ENCODE measurements around the gene RABGAP1L.
"Not testable (repeated sequence)": the region's sequence is repeated elsewhere in the genome, so short reads cannot be mapped to it uniquely, and the experiment has no call there.

The RABGAP1L gene

DNA sequence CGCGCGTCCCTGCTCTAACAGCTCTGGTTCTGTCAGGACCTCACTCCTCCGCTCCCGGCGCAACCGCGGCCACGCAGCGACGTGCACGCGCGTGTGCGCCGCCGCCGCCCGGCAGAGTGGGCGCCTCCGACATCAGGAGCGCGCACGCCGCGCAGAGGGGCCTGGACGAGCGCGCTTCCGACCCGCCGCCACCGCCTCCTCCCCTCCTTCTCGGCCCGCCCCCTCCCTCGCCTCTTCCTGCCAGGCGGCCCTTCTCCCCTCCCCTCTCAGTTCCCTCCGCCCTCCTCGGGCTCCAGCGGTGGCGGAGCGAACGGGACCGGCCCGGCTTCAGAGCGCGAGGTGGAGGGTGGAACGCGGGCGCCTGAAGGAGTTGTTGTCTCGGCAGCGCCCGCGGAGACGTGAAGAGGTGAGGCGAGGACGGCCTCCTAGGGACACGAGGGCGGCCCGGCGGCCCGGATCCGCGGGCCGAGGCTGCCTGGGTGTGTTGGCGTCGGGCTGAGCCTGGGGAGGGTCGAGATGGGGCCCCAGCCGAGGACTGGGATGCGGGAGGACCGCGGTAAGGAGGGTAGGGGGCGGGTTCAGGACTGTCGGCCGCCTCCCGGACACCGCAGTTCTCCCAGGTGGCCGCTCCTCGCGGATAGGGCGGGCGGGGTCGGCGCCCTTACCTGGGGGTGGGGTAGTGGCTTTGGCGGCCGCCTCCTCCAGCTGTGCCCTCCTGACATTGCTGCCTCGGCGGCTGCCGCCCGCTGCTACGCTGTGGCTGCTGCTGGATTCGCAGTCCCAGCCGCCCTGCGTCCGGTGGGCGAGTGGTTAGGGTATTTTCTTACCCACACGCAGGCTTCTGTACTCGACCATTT, at the start of gene RABGAP1L:
Gene RABGAP1L (plus strand): TSS at position 269 of the 857 bp plus-strand sequence.
- intact Hi-C loops (cut with DNase I): loop anchor here (2.0 to 5.0 kb wide), 2 partner anchors 137 to 291 kb away; partner anchors contain the start of genes RC3H1 and ZBTB37
- DNase-seq: peak; percentile 77 to 98 (median 88)

DNA sequence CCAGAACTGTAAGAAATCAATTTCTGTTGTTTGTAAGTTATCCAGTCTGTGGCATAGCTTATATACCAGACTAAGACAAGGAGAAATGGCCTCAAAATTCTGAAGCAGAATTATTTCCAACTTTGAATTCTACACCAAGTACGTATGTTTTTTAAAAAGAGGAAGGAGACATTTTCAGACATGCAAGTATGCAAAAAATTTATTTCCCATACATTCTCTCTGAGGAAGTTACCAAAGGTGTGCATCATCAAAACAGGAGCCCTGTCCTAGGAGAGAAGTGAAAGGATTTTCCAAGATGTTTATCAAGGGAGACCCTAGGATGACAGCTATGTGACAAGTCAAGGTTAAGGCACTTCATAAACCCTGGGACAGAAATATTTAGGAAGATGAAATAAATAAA, 49.3 kb upstream of the RABGAP1L start:
- intact Hi-C loops (cut with DNase I): no loop called here

DNA sequence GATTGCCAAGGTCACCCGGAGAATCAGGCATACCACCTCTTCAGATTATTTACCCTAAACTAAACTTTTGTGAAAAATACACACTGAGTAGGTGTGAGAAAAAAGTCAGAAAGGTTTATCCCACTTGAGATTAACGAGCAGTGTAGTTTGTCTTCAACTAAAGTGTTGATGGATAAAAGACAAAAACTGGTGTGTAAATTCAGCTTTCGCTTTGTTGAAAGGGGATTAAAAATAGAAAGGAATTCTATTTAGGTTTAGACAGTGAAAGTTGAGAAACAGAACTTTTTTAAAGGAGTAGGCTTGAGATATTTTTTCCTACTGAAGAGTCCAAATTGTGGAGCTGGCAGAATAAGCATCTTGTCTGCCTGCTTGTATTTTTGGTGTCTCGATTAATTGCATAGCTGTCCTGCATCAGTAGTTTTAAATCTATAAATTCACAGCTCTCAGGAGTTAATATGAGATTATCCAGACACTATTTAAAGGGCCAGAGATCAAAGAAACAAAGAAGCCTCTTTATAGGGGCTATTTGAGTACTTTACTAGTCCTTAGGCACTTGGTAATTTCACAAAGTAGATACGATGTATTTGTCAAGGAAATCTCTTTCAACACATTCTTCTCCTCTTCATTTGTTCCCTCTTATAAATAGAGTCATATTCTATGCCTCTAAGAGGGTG, 46.7 kb upstream of the RABGAP1L start:
- no peak for DNase-seq
- intact Hi-C loops (cut with DNase I): no loop called here

More for the DNA sequence above, 49.3 kb upstream of the RABGAP1L start:
- no peak for DNase-seq

DNA sequence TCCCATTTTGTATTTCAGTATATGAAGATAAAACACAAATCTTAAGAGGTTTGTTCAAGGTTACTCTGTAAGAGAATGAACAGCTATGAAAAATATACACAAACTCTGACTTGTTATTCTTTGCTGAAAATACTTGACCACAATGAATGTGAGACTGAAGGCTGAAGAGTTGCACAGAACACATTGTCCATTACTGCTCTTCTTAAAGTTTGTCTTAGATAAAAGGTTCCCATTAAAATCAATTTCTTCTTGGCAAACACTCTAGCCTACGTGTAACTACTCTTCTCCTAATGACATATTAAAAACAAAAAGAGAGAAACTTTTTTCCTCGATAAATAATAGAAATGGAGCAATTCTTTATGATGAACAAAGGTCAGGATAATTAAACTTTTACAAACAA, 45.2 kb upstream of the RABGAP1L start:
- intact Hi-C loops (cut with DNase I): no loop called here
- no peak for DNase-seq

DNA sequence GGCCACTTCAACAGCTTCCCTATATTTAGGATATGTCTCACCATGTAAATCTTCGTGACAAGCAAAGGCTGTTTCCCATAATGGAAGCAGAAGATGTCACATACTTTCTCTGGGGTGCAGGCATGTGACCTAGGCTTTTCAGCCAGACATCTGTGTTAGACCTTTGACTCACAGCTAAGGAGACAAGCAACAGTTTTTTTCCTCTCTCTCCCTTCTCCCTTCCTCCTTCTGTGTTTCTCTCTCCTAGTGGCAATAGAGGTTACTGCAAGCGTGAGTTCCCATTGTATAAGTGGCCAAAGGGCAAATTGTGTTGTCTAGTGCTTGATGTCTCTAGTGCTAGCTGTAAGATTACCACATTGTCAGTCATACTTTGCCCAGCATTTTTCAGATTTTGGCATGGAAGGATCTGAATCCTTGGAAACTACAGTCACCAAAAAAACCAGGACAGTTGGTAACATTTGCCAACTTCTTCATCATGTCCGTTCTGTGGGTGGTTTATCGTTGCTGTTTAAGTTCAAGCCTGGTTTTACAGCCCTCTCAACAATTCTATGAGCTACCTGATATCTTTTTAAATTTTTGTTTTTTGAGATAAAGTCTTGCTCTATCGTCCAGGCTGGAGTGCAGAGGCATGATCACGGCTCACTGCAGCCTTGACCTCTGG, 44.4 kb upstream of the RABGAP1L start:
- intact Hi-C loops (cut with DNase I): no loop called here
- DNase-seq: no peak

DNA sequence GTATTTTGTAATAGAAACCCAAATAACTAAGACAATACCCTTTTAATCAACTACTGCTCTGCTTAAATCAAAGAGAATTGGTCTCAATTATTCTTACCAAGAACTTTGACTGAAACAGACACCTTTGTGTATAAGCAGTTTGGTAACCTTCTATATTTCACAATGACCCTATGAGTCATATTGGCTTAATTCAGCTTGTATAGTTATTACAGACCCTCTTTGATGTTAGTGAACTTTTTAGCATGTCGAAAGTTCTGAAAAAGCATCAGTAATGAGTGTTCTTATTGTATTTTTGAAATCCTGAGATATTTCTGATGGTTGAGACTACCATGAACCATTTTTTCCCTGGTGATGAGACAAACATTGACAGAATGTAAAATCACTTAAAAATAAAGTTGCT, 43.3 kb upstream of the RABGAP1L start:
- intact Hi-C loops (cut with DNase I): no loop called here
- DNase-seq: no peak

DNA sequence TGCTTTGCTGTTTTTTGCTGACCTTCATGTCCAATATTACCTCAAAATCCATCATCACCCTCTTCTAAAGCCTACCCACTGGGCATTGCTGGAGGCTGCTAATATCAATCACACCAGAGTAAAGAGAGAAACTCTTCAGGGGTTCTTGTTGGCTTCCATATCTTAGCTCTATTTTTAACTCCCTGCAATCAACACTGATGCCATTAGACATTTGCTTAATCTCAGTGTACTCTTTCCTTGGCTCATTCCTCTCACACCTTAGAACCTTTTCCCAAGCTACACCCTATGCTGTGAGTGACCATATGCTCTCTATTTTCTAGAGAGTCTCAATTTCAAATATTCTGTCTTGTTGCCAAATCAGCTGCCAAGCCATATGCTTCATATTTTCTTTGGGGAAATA, 40.6 kb upstream of the RABGAP1L start:
- DNase-seq: no peak
- intact Hi-C loops (cut with DNase I): no loop called here

DNA sequence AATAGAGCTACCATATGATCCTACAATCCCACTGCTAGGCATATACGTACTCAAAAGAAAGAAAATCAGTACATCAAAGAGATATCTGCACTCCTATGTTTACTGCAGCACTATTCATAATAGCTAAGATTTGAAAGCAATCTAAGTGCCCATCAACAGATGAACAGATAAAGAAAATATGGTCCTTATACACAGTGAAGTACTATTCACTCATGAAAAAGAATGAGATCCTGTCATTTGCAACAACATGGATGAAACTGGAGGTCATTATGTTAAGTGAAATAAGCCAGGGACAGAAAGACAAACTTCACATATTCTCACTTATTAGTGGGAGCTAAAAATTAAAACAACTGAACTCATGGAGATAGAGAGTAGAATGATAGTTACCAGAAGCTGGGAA, 37.0 kb upstream of the RABGAP1L start:
- intact Hi-C loops (cut with DNase I); DNase-seq: not testable (repeated sequence)

DNA sequence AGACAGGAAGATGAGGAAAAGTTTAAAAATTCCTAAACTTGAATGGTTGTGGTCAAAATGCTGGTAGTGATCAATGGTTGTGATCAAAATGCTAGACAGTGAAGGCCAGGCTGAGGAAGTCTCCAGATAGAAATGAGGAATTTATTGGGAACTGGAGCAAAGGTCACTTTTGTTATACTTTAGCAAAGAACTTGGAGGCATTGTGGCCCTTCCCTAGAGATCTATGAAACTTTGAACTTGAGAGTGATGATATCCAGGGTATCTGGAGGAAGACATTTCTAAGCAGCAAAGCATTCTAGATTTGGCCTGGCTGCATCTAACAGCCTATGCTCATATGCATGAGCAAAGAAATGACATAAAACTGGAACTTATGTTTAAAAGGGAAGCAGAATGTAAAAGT, 35.5 kb upstream of the RABGAP1L start:
- intact Hi-C loops (cut with DNase I): no loop called here
- DNase-seq: no peak

DNA sequence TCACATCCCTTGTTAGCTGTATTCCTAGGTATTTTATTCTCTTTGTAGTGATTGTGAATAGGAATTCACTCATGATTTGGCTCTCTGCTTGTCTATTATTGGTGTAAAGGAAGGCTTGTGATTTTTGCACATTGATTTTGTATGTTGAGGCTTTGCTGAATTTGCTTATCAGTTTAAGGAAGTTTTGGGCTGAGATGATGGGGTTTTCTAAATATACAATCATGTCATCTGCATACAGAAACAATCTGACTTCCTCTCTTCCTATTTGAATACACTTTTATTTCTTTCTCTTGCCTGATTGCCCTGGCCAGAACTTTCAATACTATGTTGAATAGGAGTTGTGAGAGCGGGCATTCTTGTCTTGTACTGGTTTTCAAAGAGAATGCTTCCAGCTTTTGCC, 32.1 kb upstream of the RABGAP1L start:
- intact Hi-C loops (cut with DNase I); DNase-seq: not testable (repeated sequence)

DNA sequence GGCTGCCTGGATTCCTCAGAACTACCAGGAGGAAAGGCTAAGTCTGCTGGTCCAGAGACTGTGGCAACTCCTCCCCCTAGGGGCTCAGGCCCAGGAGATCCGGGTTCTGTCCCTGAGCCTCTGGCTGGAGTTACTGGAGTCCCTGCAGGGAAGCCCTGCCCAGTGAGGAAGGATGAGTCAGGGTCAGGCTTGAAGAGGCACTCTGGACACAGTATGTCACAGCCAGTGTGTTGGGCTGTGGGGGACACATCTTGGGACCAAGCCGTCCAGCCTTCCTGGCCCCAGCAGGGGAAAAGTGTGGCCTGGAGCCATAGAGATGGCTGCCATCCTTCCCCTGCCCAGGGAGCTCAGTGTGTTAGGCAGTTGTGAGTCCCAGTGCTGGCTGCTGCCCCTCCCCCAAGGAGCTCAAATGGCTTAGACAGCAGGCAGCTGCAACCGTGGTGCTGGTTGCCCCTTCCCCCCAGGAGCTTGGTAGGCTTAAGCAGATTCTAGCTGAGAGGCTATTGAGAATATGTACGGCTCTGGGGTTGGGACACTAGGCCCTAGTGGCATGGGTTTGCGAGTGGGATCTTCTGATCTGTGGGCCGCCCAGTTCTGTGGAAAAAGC, 28.2 kb upstream of the RABGAP1L start:
- intact Hi-C loops (cut with DNase I): no loop called here
- DNase-seq: no peak

DNA sequence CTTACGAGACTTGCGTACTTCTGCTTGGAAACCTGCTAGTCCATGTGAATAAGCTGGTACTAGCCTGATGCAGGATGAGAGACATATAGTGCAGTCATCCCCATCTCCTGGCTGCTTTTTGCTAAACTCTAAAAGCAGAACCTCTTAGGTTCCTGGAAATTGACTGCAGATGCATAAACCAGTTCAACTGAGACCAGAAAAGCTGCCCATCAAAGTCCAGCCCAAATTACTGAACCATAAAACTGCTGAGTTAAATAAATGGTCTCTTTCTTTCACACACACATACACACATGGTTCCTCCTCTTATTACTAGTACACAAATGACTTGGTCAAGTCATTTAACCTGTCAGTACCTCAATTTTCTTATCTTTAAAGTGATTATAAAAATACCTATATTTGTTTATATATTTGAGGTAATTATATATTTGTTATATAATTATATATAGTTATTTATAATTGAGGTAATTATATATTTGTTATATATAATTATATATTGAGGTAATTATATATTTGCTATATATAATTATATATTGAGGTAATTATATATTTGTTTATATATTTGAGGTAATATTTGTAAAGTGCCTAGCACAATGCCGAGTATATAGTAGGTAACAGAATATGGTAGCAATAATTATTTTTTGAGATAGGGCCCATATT, 25.2 kb upstream of the RABGAP1L start:
- DNase-seq: no peak
- intact Hi-C loops (cut with DNase I): no loop called here

DNA sequence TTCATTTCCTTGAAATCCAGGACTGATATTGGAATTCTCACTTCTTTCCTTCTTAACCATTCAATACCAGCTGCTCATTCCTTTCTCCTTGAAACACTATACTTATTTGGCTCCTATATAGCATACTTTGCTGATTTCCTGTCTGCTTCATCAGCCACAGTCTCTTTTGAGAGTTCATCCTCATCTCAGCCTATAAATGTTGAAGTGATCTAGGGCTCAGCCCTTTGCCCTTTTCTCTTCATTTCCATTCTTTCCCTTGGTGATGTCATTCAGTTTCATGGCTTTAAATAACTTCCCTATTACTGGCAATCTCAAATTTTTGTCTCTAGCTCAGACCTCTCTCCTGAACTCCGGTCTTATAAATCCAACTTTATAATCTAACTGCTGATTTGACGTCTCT, 24.1 kb upstream of the RABGAP1L start:
- no peak for DNase-seq
- intact Hi-C loops (cut with DNase I): no loop called here

DNA sequence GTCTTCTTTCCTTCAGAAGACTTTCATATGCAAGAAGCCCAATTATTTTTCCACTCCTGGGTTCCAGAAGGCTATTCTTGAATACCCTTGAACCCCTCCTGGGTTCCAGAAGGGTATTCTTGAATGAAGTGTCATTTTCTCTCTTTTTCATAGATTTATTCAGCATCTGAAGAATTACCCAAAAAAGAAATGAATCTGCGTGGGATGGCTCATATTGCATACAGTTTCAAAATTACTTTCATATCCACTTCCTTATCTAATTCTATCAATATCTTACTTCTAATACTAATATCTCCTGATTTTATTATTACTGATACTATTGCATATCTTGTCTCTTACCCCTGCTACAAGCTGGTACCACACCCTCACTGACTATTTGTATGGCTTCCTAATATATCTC, 22.6 kb upstream of the RABGAP1L start:
- intact Hi-C loops (cut with DNase I): no loop called here
- no peak for DNase-seq

DNA sequence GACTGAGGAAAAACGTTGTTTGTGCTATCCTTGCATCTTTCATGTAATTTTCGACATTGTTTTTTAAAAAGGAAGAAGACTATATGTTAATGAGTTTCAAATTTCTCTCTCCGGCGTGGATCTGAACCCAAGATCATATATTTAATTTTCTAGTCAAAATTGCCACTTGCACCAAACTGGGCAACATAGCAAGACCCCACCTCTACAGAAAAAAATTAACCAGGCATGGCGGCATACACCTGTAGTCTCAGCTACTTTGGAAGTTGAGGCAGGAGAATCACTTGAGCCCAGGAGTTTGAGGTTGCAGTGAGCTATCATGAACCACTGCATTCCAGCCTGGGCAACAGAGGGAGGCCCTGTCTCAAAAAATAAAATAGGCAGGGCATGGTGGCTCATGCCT, 16.5 kb upstream of the RABGAP1L start:
- intact Hi-C loops (cut with DNase I): no loop called here
- no peak for DNase-seq

DNA sequence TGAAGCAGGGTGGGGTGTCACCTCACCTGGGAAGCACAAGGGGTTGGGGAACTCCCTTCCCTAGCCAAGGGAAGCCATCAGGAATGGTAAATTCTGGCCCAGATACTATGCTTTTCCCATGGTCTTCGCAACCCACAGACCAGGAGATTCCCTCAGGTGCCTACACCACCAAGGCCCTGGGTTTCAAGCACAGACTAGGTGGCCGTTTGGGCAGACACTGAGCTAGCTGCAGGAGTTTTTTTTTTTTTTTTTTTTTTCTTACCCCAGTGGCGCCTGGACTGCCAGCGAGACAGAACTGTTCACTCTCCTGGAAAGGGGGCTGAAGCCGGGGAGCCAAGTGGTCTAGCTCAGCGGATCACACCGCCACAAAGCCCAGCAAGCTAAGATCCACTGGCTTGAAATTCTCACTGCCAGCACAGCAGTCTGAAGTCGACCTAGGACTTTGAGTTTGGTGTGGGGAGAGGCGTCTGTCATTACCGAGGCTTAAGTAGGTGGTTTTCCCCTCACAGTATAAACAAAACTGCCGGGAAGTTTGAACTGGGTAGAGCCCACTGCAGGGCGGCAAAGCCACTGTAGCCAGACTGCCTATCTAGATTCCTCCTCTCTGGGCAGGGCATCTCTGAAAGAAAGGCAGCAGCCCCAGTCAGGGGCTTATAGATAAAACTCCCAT, 15.5 kb upstream of the RABGAP1L start:
- intact Hi-C loops (cut with DNase I): not testable (repeated sequence)
- peak in 1 of 10 donors; percentile 38 for DNase-seq

DNA sequence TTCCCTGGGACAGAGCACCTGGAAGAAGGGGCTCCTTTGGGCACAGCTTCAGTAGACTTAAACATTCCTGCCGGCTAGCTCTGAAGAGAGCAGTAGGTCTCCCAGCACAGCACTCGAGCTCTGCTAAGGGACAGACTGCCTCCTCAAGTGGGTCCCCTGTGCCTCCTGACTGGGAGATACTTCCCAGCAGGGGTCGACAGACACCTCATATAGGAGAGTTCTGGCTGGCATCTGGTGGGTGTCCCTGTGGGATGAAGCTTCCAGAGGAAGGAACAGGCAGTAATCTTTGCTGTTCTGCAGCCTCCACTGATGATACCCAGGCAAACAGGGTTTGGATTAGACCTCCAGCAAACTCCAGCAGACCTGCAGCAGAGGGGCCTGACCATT, 14.9 kb upstream of the RABGAP1L start:
- peak in 1 of 10 donors; percentile 52 for DNase-seq
- intact Hi-C loops (cut with DNase I): not testable (repeated sequence)

DNA sequence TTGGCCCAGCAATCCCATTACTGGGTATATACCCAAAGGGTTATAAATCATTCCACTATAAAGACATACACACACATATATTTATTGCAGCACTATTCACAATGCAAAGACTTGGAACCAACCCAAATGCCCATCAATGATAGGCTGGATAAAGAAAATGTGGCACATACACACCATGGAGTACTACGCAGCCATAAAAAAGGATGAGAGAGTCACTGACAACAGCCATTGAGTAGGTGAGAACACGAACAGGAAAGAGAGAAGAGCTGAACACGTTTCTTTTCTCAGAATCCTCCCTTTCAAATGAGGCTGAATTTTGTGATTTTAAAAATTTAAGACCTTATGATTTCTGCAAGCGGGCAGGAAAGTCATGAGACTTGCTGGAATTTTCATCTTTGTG, 10.1 kb upstream of the RABGAP1L start:
- no peak for DNase-seq
- intact Hi-C loops (cut with DNase I): no loop called here

DNA sequence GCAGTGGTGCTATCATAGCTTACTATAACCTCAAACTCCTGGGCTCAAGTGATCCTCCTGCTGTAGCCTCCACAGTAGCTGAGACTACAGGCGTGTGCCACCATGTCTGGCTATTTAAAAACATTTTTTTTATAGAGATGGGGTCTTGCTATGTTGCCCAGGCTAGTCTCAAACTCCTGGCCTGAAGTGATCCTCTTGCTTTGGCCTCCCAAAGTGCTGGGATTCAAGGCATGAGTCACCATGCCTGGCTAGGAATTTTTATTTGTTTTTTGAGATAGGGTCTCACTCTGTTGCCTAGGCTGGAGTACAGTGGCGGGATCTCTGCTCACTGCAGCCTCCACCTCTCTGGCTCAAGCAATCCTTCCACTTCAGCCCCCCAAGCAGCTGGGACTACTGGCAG, 8.8 kb upstream of the RABGAP1L start:
- intact Hi-C loops (cut with DNase I): no loop called here
- peak in 1 of 10 donors; percentile 33 for DNase-seq

DNA sequence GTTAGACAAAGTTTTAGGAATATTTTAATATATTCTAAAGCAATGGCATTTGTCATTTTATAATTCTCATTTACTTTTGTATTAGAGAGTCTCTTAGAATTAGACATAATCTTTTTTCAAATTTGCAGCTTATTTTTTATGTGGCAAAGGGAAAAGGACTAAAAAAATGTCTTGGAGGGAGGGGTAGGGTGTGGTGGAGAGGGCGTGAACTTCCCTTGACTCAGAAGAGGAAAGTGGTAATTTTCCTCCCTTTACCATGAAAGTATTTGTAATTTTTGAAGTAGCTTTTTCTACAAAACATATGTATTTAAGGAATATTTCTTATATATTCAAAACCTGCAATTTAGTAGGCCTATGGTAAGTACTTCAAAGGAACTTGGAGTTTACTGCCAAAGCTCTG, 6.9 kb upstream of the RABGAP1L start:
- DNase-seq: no peak
- intact Hi-C loops (cut with DNase I): no loop called here
